B cell (primary cell): ENCODE measurements around the gene RAI1.

ENCODE experiments used
- CTCF ChIP-seq: fragments of 200-600 bp; IDR thresholded peaks from one replicate; pipeline ENCODE4 v1.8.0; 2022; ENCODE audit warnings: antibody characterized with exemption, mild to moderate bottlenecking
- EZH2 ChIP-seq: IDR thresholded peaks from 2 replicates; pipeline ENCODE4 v1.6.1; 2012; ENCODE audit warnings: borderline replicate concordance, low read depth, mild to moderate bottlenecking, moderate library complexity, low read length; ENCODE audit not compliant: insufficient read depth, poor library complexity, severe bottlenecking

- no peak for TF ChIP-seq CTCF
- TF ChIP-seq EZH2: no peak
Observed at GRCh38 chr17:17721140-17721668, 39.9 kb downstream of the RAI1 start.
